IMR-90 (cell line): Measurements from ENCODE around the gene CD70.

Source experiments
- MXI1 ChIP-seq: IDR thresholded peaks from 2 replicates; pipeline ENCODE4 v1.6.1; 2012; ENCODE audit warnings: low read depth, mild to moderate bottlenecking, low read length, moderate library complexity, borderline replicate concordance
- POLR2A ChIP-seq: IDR thresholded peaks from 2 replicates; pipeline ENCODE4 v1.6.1; 2012; ENCODE audit warnings: mild to moderate bottlenecking, low read depth, low read length

DNA sequence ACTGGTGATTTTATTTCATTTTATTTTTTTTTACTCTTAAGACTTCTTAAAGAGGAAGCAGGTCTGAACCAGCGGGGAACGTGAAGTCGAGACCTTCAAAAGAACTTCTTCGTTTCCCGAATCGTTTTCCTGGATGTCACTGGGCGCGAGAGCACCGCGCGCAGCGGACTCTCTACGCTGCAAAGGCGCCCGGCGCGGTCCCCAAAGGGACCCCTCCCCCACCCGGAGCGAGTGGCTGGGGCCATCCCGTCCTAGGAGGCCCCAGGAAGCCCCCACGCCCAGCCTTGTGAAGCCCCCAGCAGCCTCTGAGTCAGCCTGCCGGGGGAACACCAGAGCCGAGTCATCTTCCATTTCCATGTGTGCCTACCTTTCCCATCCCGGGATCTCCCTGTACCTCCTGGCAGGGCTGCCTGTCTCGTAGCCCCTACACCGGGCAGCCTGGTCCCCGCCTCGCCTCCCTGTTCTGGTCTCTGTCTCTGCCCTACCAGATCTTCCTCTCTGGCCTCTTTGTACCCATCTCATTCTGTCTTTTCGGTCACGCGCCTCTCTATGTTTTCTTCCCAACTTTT lies 608 bp downstream of the CD70 start:
- TF ChIP-seq POLR2A = no peak
- no peak for TF ChIP-seq MXI1
